ENCODE measurements around the gene CCT8L2.
"Not testable (repeated sequence)": the region's sequence is repeated elsewhere in the genome, so short reads cannot be mapped to it uniquely, and the experiment has no call there.

CCT8L2 gene

DNA sequence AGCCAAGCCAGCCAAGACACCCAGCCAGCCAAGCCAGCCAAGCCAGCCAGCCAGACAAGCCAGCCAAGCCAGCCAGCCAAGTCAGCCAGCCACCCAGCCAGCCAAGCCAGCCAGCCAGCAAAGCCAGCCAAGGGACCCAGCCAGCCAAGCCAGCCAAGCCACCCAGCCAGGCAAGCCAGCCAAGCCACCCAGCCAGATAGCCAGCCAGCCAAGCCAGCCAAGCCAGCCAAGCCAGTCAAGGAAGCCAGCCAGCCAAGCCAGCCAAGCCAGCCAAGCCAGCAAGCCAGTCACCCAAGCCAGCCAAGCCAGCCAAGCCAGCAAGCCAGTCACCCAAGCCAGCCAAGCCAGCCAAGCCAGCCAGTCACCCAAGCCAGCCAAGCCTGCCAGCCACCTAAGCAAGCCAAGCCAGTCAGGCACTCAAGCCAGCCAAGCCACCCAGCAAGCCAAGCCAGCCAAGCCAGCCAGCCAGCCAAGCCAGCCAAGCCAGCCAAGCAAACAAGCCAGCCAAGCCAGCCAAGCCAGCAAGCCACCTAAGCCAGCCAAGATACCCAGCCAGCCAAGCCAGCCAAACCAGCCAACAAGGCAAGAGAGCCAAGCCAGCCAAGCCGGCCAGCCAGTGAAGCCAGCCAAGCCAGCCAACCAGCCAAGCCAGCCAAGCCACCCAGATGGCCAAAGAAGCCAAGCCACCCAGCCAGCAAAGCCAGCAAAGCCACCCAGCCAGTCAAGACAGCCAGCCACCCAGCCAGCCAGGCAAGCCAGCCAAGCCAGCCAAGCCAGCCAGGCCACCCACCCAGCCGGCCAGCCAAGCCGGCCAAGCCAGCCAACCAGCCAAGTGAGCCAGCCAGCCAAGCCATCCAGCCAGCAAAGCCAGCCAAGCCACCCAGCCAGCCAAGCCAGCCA lies 33.3 kb downstream of the CCT8L2 start:
- no peaks in the 10 kb centered on the region for H3K36me3 ChIP-seq (replicated peaks; ENCODE audit: low read depth, low read length)
- no peak overlapping the region for H3K4me2 ChIP-seq (ENCODE audit: low read length)
- no peak overlapping the region for H3K9ac ChIP-seq (ENCODE audit: low read length)
- no peak overlapping the region for H2AFZ ChIP-seq (ENCODE audit: low read depth, low read length)
- H4K20me1 ChIP-seq (ENCODE audit: insufficient read depth, low read length) = no peaks in the 10 kb centered on the region
- H3K4me3 ChIP-seq (ENCODE audit: low read length) = no peak overlapping the region
- TF ChIP-seq, protein P1, sequence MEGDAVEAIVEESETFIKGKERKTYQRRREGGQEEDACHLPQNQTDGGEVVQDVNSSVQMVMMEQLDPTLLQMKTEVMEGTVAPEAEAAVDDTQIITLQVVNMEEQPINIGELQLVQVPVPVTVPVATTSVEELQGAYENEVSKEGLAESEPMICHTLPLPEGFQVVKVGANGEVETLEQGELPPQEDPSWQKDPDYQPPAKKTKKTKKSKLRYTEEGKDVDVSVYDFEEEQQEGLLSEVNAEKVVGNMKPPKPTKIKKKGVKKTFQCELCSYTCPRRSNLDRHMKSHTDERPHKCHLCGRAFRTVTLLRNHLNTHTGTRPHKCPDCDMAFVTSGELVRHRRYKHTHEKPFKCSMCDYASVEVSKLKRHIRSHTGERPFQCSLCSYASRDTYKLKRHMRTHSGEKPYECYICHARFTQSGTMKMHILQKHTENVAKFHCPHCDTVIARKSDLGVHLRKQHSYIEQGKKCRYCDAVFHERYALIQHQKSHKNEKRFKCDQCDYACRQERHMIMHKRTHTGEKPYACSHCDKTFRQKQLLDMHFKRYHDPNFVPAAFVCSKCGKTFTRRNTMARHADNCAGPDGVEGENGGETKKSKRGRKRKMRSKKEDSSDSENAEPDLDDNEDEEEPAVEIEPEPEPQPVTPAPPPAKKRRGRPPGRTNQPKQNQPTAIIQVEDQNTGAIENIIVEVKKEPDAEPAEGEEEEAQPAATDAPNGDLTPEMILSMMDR (IDR thresholded peaks at IDR 0.05; ENCODE audit: low read depth, low read length) = no peak
- no peak for TF ChIP-seq EZH2phosphoT487 (IDR thresholded peaks at IDR 0.05; ENCODE audit: low read depth)
- H3K9me3 ChIP-seq (ENCODE audit: insufficient read depth, low read length) = no peaks in the 10 kb centered on the region
- no peak overlapping the region for H3K27ac ChIP-seq (ENCODE audit: low read length)
- no peaks in the 10 kb centered on the region for H3K4me1 ChIP-seq (ENCODE audit: low read length)
- H3K27me3 ChIP-seq (ENCODE audit: low read depth, low read length) = no peaks in the 10 kb centered on the region
- H3K79me2 ChIP-seq (ENCODE audit: low read length) = no peaks in the 10 kb centered on the region

DNA sequence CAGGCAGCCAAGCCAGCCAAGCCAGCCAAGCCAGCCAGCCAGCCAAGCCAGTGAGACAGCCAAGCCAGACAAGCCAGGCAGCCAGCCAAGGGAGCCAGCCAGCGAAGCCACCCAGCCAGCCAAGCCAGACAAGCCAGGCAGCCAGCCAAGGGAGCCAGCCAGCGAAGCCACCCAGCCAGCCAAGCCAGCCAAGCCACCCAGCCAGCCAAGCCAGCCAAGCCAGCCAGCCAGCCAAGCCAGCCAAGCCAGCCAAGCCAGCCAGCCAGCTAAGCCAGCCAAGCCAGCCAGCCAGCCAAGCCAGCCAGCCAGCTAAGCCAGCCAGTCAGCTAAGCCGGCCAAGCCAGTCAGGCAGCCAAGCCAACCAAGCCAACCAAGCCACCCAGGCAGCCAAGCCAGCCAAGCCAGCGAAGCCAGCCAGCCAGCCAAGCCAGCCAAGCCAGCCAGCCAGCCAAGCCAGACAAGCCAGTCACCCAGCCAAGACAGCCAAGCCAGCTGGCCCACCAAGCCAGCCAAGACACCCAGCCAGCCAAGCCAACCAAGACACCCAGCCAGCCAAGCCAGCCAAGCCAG lies 34.1 kb downstream of the CCT8L2 start:
- not testable (repeated sequence) for H3K4me2 ChIP-seq (ENCODE audit: low read length); H3K9ac ChIP-seq (ENCODE audit: low read length); H3K4me1 ChIP-seq (ENCODE audit: low read length); H3K36me3 ChIP-seq (replicated peaks; ENCODE audit: low read depth, low read length); H4K20me1 ChIP-seq (ENCODE audit: insufficient read depth, low read length); H2AFZ ChIP-seq (ENCODE audit: low read depth, low read length); H3K27me3 ChIP-seq (ENCODE audit: low read depth, low read length); H3K4me3 ChIP-seq (ENCODE audit: low read length); H3K9me3 ChIP-seq (ENCODE audit: insufficient read depth, low read length); H3K79me2 ChIP-seq (ENCODE audit: low read length); H3K27ac ChIP-seq (ENCODE audit: low read length)

DNA sequence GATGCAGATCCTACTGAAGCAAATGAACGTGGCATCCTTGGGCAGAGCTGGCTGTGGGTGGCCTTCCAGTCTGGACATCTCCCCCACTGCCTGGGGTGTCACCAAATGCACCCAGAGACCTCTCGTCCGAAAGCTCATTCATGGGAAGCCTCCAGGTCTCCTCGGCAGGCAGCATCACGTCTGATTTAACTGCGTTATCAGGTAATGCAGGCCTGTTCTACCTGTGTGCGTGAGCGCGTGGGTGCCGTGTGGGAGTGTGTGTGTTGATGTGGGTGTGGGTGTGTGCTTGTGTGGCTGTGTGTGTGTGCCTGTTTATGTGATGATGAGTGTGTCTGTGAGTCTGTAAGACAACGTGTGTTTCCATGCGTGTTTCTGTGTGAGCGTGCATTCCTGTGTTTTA lies 35.1 kb downstream of the CCT8L2 start:
- H3K4me3 ChIP-seq (ENCODE audit: low read length); H3K9me3 ChIP-seq (ENCODE audit: insufficient read depth, low read length); H3K36me3 ChIP-seq (replicated peaks; ENCODE audit: low read depth, low read length); H2AFZ ChIP-seq (ENCODE audit: low read depth, low read length); H3K79me2 ChIP-seq (ENCODE audit: low read length); H4K20me1 ChIP-seq (ENCODE audit: insufficient read depth, low read length); H3K27ac ChIP-seq (ENCODE audit: low read length); H3K4me1 ChIP-seq (ENCODE audit: low read length); H3K9ac ChIP-seq (ENCODE audit: low read length); H3K4me2 ChIP-seq (ENCODE audit: low read length); H3K27me3 ChIP-seq (ENCODE audit: low read depth, low read length): not testable (repeated sequence)

DNA sequence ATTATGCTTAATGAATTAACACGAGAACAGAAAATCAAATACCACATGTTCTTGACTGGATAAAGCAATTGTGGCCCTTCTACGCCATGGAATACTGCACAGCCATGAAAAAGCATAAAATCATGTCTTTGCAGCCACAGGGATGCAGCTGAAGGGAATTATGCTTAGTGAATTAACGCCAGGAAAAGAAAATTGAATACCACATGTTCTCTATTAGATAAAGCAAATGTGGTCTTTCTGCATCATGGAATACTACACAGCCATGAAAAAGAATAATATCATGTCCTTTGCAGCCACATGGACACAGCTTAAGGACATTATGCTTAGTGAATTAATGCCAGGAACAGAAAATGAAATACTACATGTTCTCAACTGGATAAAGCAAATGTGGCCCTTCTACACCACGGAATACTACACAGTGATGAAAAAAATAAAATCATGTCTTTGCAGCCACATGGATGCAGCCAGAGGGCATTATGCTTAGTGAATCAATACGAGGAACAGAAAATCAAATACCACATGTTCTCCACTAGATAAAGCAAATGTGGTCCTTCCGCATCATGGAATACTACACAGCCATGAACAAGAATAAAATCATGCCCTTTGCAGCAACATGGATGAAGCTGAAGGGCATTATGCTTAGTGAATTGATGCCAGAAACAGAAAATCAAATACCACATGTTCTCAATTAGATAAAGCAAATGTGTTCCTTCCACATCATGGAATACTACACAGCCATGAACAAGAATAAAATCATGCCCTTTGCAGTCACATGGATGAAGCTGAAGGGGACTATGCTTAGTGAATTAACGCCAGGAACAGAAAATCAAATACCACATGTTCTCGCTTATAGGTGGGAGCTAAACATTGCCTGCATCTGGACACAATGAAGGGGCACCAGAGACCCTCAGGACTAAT lies 37.3 kb downstream of the CCT8L2 start:
- not testable (repeated sequence) for H3K27me3 ChIP-seq (ENCODE audit: low read depth, low read length); H3K4me3 ChIP-seq (ENCODE audit: low read length); H3K4me2 ChIP-seq (ENCODE audit: low read length); H3K36me3 ChIP-seq (replicated peaks; ENCODE audit: low read depth, low read length); H3K27ac ChIP-seq (ENCODE audit: low read length); H3K9ac ChIP-seq (ENCODE audit: low read length); H3K4me1 ChIP-seq (ENCODE audit: low read length); H2AFZ ChIP-seq (ENCODE audit: low read depth, low read length); H4K20me1 ChIP-seq (ENCODE audit: insufficient read depth, low read length); H3K9me3 ChIP-seq (ENCODE audit: insufficient read depth, low read length); H3K79me2 ChIP-seq (ENCODE audit: low read length)

DNA sequence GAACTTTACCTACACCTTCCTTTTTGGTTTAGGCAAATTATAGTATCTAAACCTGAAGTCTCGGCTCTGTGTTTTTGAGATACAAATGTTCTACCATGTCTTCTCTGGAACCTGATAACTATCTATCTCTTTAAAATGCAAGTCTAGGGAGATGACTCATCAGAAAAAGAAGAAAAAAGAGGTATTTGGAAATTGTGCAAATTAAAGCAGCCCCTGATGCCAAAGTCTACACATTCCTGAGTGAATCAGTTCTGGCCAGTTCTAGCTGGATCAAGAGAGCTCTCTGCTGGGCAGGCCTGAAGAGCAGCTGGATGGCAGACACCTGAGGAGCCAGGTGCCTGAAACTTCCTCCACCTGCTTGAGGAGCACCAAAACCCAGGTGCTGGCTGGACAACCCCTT lies 49.3 kb downstream of the CCT8L2 start:
- not testable (repeated sequence) for H3K9ac ChIP-seq (ENCODE audit: low read length); H2AFZ ChIP-seq (ENCODE audit: low read depth, low read length); H3K27ac ChIP-seq (ENCODE audit: low read length)

More for the DNA sequence above, 49.3 kb downstream of the CCT8L2 start:
- not testable (repeated sequence) for H3K27me3 ChIP-seq (ENCODE audit: low read depth, low read length); H3K4me1 ChIP-seq (ENCODE audit: low read length); H3K4me3 ChIP-seq (ENCODE audit: low read length); H3K36me3 ChIP-seq (replicated peaks; ENCODE audit: low read depth, low read length); H3K79me2 ChIP-seq (ENCODE audit: low read length); H3K4me2 ChIP-seq (ENCODE audit: low read length); H3K9me3 ChIP-seq (ENCODE audit: insufficient read depth, low read length); H4K20me1 ChIP-seq (ENCODE audit: insufficient read depth, low read length)
